ENCODE measurements around the gene NOD1. TPM values are rescaled to one million over a fixed set of nuclear protein-coding genes. Genes with fewer than 3 reads are reported as not detected.
A peak's percentile ranks its signal among the peaks of the same experiment; 100 is the strongest.

The NOD1 gene
- total and polyA plus RNA-seq, 2 donors (not counting 1 experiment from before 2014, with no cell fraction given) = 20.6 to 28.8 TPM

- POLR2A ChIA-PET = no interaction called here
- Histone ChIP-seq H3K4me1 (ENCODE audit: control insufficient read depth in 2 of 2, insufficient read depth in 2 of 2, low read length in 2 of 2) (no peaks in the 10 kb centered on the region), H3K27me3 (replicated peaks in 1 of 4; ENCODE audit: control extremely low read depth in 1 of 4, control insufficient read depth in 3 of 4, insufficient read depth in 4 of 4, low read length in 3 of 4) (no peaks in the 10 kb centered on the region), H3K36me3 (replicated peaks in 1 of 2; ENCODE audit: control extremely low read depth in 1 of 2, control insufficient read depth in 1 of 2, extremely low read depth in 1 of 2, insufficient read depth in 2 of 2, low read length in 1 of 2) (no peaks in the 10 kb centered on the region), H3K4me3 (ENCODE audit: control extremely low read depth in 1 of 5, extremely low read depth in 1 of 5, insufficient read depth in 1 of 5, low read depth in 2 of 5, low read length in 4 of 5) (no peak overlapping the region), H4K20me1 (ENCODE audit: control insufficient read depth, insufficient read depth, low read length, poor library complexity, severe bottlenecking) (no peaks in the 10 kb centered on the region), H2AFZ (ENCODE audit: insufficient read depth, low read depth, low read length, poor library complexity, severe bottlenecking) (no peak overlapping the region), H3K9me3 (ENCODE audit: control extremely low read depth in 1 of 3, control insufficient read depth in 2 of 3, insufficient read depth in 1 of 3, low read length in 2 of 3) (peaks cover 0 to 3% (median 0%) of the 10 kb centered on the region in 3 donors), H3K9ac (ENCODE audit: low read length) (no peak overlapping the region), H3K79me2 (ENCODE audit: control insufficient read depth, insufficient read depth, low read length) (no peaks in the 10 kb centered on the region), H3K27ac (ENCODE audit: low read length in 2 of 2) (no peak overlapping the region), H3K4me2 (replicated peaks; ENCODE audit: low read depth, low read length, poor library complexity, severe bottlenecking) (no peak overlapping the region)
- TF ChIP-seq CTCF (IDR thresholded peaks at IDR 0.05) (no peak), EZH2 (IDR thresholded peaks at IDR 0.05; ENCODE audit: borderline replicate concordance, insufficient read depth, low read depth, low read length, poor library complexity, severe bottlenecking) (no peak)
- Mint-ChIP-seq H3K4me1 (no peaks in the 10 kb centered on the region), H3K27me3 (no peaks in the 10 kb centered on the region), H3K9me3 (ENCODE audit: insufficient read depth) (no peaks in the 10 kb centered on the region), H3K4me3 (no peak overlapping the region), H3K27ac (no peak overlapping the region)
- no peak for ATAC-seq (ENCODE audit: low read depth)
- intact Hi-C loops (cut with micrococcal nuclease) = no loop called here
- no CpG with 5 or more reads among the region's 2 CpGs for WGBS (ENCODE audit: insufficient coverage)
- CTCF ChIA-PET = interaction anchor here (1.2 to 4.5 kb wide), 7 partner anchors 10 to 229 kb away, joined by 3 to 37 read pairs (median 5); no protein-coding TSS in a partner anchor
- no peak for DNase-seq
These were observed 32.9 kb upstream of the NOD1 start for GRCh38 chr7:30511494-30511893.

- ChIA-PET CTCF (interaction anchor here (1.0 to 4.5 kb wide), 12 partner anchors 10 to 346 kb away, joined by 3 to 37 read pairs (median 4); no protein-coding TSS in a partner anchor), POLR2A (no interaction called here)
- H3K4me1 Mint-ChIP-seq = peaks cover 3% of the 10 kb centered on the region
- H3K27ac Mint-ChIP-seq = no peak overlapping the region
- ATAC-seq (ENCODE audit: low read depth) (peak; percentile 43), DNase-seq (peak; percentile 47)
- Histone ChIP-seq H3K79me2 (ENCODE audit: control insufficient read depth, insufficient read depth, low read length) (no peaks in the 10 kb centered on the region), H3K9me3 (ENCODE audit: control extremely low read depth in 1 of 3, control insufficient read depth in 2 of 3, insufficient read depth in 1 of 3, low read length in 2 of 3) (peaks cover 0 to 3% (median 0%) of the 10 kb centered on the region in 3 donors), H3K4me2 (replicated peaks; ENCODE audit: low read depth, low read length, poor library complexity, severe bottlenecking) (no peak overlapping the region), H3K9ac (ENCODE audit: low read length) (no peak overlapping the region), H2AFZ (ENCODE audit: insufficient read depth, low read depth, low read length, poor library complexity, severe bottlenecking) (no peak overlapping the region), H3K4me3 (ENCODE audit: control extremely low read depth in 1 of 5, extremely low read depth in 1 of 5, insufficient read depth in 1 of 5, low read depth in 2 of 5, low read length in 4 of 5) (no peak overlapping the region), H3K36me3 (replicated peaks in 1 of 2; ENCODE audit: control extremely low read depth in 1 of 2, control insufficient read depth in 1 of 2, extremely low read depth in 1 of 2, insufficient read depth in 2 of 2, low read length in 1 of 2) (no peaks in the 10 kb centered on the region), H4K20me1 (ENCODE audit: control insufficient read depth, insufficient read depth, low read length, poor library complexity, severe bottlenecking) (no peaks in the 10 kb centered on the region), H3K27me3 (replicated peaks in 1 of 4; ENCODE audit: control extremely low read depth in 1 of 4, control insufficient read depth in 3 of 4, insufficient read depth in 4 of 4, low read length in 3 of 4) (no peaks in the 10 kb centered on the region), H3K4me1 (ENCODE audit: control insufficient read depth in 2 of 2, insufficient read depth in 2 of 2, low read length in 2 of 2) (peaks cover 1 to 2% of the 10 kb centered on the region in 2 donors), H3K27ac (ENCODE audit: low read length in 2 of 2) (no peak overlapping the region)
- H3K9me3 Mint-ChIP-seq (ENCODE audit: insufficient read depth) = no peaks in the 10 kb centered on the region
- H3K27me3 Mint-ChIP-seq = no peaks in the 10 kb centered on the region
- intact Hi-C loops (cut with micrococcal nuclease) = loop anchor here (1.0 kb wide), 1 partner anchor 54 kb away; no protein-coding TSS in a partner anchor
- no peak overlapping the region for H3K4me3 Mint-ChIP-seq
- no peak for TF ChIP-seq EZH2 (IDR thresholded peaks at IDR 0.05; ENCODE audit: borderline replicate concordance, insufficient read depth, low read depth, low read length, poor library complexity, severe bottlenecking)
- peak; percentile 91 for TF ChIP-seq CTCF (IDR thresholded peaks at IDR 0.05)
- 73% methylated on average over 3 of the region's 4 CpGs for WGBS (ENCODE audit: insufficient coverage)
These were observed 31.8 kb upstream of the NOD1 start for GRCh38 chr7:30510124-30511075.
